HG02798 (cell line): ENCODE data around the gene ARFIP1.
"Not testable (repeated sequence)": the region's sequence is repeated elsewhere in the genome, so short reads cannot be mapped to it uniquely, and the experiment has no call there.

ENCODE experiments used
- ATAC-seq: cut with Tn5 transposase; IDR thresholded peaks from one replicate; pipeline ENCODE4 v1.9.1; 2021; ENCODE audit warnings: mild to moderate bottlenecking; ENCODE audit not compliant: unreplicated experiment, poor library complexity

ARFIP1 gene

GRCh38 chr4:152836936-152837335, 57.2 kb downstream of the ARFIP1 start:
- no peak for ATAC-seq

GRCh38 chr4:152839729-152840128, 60.0 kb downstream of the ARFIP1 start:
- peak; percentile 60 for ATAC-seq

- no peak for ATAC-seq
Observed at GRCh38 chr4:152843481-152844090, 63.8 kb downstream of the ARFIP1 start.

GRCh38 chr4:152847376-152847775, 67.6 kb downstream of the ARFIP1 start:
- no peak for ATAC-seq

- ATAC-seq: no peak
Observed at GRCh38 chr4:152848508-152848907, 68.8 kb downstream of the ARFIP1 start.

GRCh38 chr4:152849350-152849749, 69.6 kb downstream of the ARFIP1 start:
- no peak for ATAC-seq

- ATAC-seq: no peak
Observed at GRCh38 chr4:152850377-152850776, 70.6 kb downstream of the ARFIP1 start.

GRCh38 chr4:152851226-152851625, 71.5 kb downstream of the ARFIP1 start:
- no peak for ATAC-seq

GRCh38 chr4:152853293-152853692, 73.5 kb downstream of the ARFIP1 start:
- no peak for ATAC-seq

GRCh38 chr4:152854016-152854415, 74.3 kb downstream of the ARFIP1 start:
- not testable (repeated sequence) for ATAC-seq

GRCh38 chr4:152856960-152857359, 77.2 kb downstream of the ARFIP1 start:
- no peak for ATAC-seq

GRCh38 chr4:152858934-152859333, 79.2 kb downstream of the ARFIP1 start:
- ATAC-seq: no peak

GRCh38 chr4:152860046-152860445, 80.3 kb downstream of the ARFIP1 start:
- ATAC-seq: no peak

GRCh38 chr4:152862608-152863007, 82.9 kb downstream of the ARFIP1 start:
- no peak for ATAC-seq

- ATAC-seq: no peak
Observed at GRCh38 chr4:152864361-152864760, 84.6 kb downstream of the ARFIP1 start.

- ATAC-seq: not testable (repeated sequence)
Observed at GRCh38 chr4:152866432-152866993, 86.8 kb downstream of the ARFIP1 start.

- no peak for ATAC-seq
Observed at GRCh38 chr4:152870606-152871005, 90.9 kb downstream of the ARFIP1 start.

GRCh38 chr4:152875261-152875660, 95.5 kb downstream of the ARFIP1 start:
- ATAC-seq: no peak

GRCh38 chr4:152877868-152878267, 98.1 kb downstream of the ARFIP1 start:
- ATAC-seq: no peak

GRCh38 chr4:152880263-152880662, 100.5 kb downstream of the ARFIP1 start:
- ATAC-seq: no peak

GRCh38 chr4:152881974-152882373, 102.2 kb downstream of the ARFIP1 start:
- ATAC-seq: no peak

GRCh38 chr4:152885185-152885584, 105.4 kb downstream of the ARFIP1 start:
- ATAC-seq: no peak
